Calu3 (cell line): ENCODE measurements around the gene SESTD1. TPM values are rescaled to one million over a fixed set of nuclear protein-coding genes. Genes with fewer than 3 reads are reported as not detected.

ENCODE experiments used
- Bru-seq: library from RNA; stranded (reverse); fragments of 400-500 nt; gene quantifications from one replicate; lab custom pipeline; 2021; lab: Mats Ljungman, UMichigan
- BruChase-seq, 2 experiments: library from RNA; stranded (reverse); fragments of 400-500 nt; gene quantifications; one replicate each; lab custom pipeline; 2021; lab: Mats Ljungman, UMichigan
- BruUV-seq: library from RNA; stranded (reverse); fragments of 400-500 nt; replicated peaks from 2 replicates; lab custom pipeline; 2021; lab: Mats Ljungman, UMichigan
- CTCF ChIA-PET: fragments of 300-600 bp; sonication (Branson Sonifier 250); formaldehyde crosslinking; loops from one replicate; lab custom pipeline; 2022; ENCODE audit warnings: antibody characterized with exemption; lab: Charles Lee
- DNase-seq: peaks from one replicate; pipeline ENCODE4 v3.0.0; 2022
- H3K27ac Mint-ChIP-seq: one replicate; pipeline ENCODE4 v1.8.0; 2022; ENCODE audit warnings: mixed read lengths; ENCODE audit not compliant: unreplicated experiment
- H3K27me3 Mint-ChIP-seq: one replicate; pipeline ENCODE4 v1.8.0; 2022; ENCODE audit warnings: mixed read lengths; ENCODE audit not compliant: unreplicated experiment
- H3K36me3 Mint-ChIP-seq: one replicate; pipeline ENCODE4 v1.8.0; 2022; ENCODE audit warnings: mild to moderate bottlenecking, moderate library complexity, mixed read lengths; ENCODE audit not compliant: insufficient read depth, unreplicated experiment
- H3K4me1 Mint-ChIP-seq: one replicate; pipeline ENCODE4 v1.8.0; 2022; ENCODE audit warnings: mild to moderate bottlenecking, low read depth, mixed read lengths; ENCODE audit not compliant: unreplicated experiment
- H3K4me3 Mint-ChIP-seq: one replicate; pipeline ENCODE4 v1.8.0; 2022; ENCODE audit warnings: mild to moderate bottlenecking, low read depth, moderate library complexity, mixed read lengths; ENCODE audit not compliant: unreplicated experiment
- H3K9me3 Mint-ChIP-seq: one replicate; pipeline ENCODE4 v1.8.0; 2022; ENCODE audit warnings: low read depth, mixed read lengths; ENCODE audit not compliant: unreplicated experiment
- CTCF ChIP-seq: fragments of 200-600 bp; IDR thresholded peaks from one replicate; pipeline ENCODE4 v1.8.0; 2022; ENCODE audit warnings: antibody characterized with exemption; ENCODE audit not compliant: unreplicated experiment
- intact Hi-C: fragments of 100-400 bp; cut with micrococcal nuclease; formaldehyde crosslinking; loops from one replicate; pipeline ENCODE4 v1.10.0; 2022; ENCODE audit not compliant: unreplicated experiment
- long read RNA-seq: library from polyadenylated mRNA; stranded (forward); transcript quantifications from one replicate; pipeline ENCODE4 v2.0.0, GENCODE V29; 2022
- total RNA-seq: library from RNA; stranded (reverse); gene quantifications from 2 replicates; pipeline ENCODE4 v1.2.3, GENCODE V29; 2022

SESTD1 gene
- total RNA-seq: 135 and 145 TPM in 2 replicates
- percentile 96 among the genes with signal in this experiment for Bru-seq, nascent RNA
- BruChase-seq, experiment 1, labeled RNA remaining after a 6-hour chase: percentile 85 among the genes with signal in this experiment
- percentile 88 among the genes with signal in this experiment for BruChase-seq, experiment 2, labeled RNA remaining after a 2-hour chase
- long read RNA-seq, full-length matches to known transcripts: 20 of 31 reads
- long read RNA-seq, partial matches to known transcripts: 2 of 31 reads
- long read RNA-seq, other reads (novel, unspliced or antisense): 9 of 31 reads

GRCh38 chr2:179264368-179265081 is at the start of gene SESTD1:
TSS of gene SESTD1 (minus strand) at chr2:179264832. CDS start at chr2:179191841, 72,991 bp downstream.
- H3K4me1 Mint-ChIP-seq: peaks cover 58% of the 10 kb centered on the region
- TF ChIP-seq CTCF: no peak
- H3K9me3 Mint-ChIP-seq: peaks cover 2% of the 10 kb centered on the region
- BruUV-seq: no TSS peak
- H3K36me3 Mint-ChIP-seq: peaks cover 62% of the 10 kb centered on the region
- CTCF ChIA-PET: no interaction called here
- peak; percentile 84 for DNase-seq
- peak within 1 kb of the TSS; percentile 99 for H3K4me3 Mint-ChIP-seq
- intact Hi-C loops: loop anchor here (5.0 kb wide), 1 partner anchor 37 kb away; no protein-coding TSS in a partner anchor
- H3K27ac Mint-ChIP-seq: peak within 1 kb of the TSS; percentile 95
- no peaks in the 10 kb centered on the region for H3K27me3 Mint-ChIP-seq

- intact Hi-C loops: no loop called here
- Mint-ChIP-seq H3K27ac (no peak overlapping the region), H3K9me3 (peaks cover 6% of the 10 kb centered on the region), H3K4me3 (no peak overlapping the region), H3K36me3 (no peaks in the 10 kb centered on the region), H3K27me3 (no peaks in the 10 kb centered on the region), H3K4me1 (no peaks in the 10 kb centered on the region)
- CTCF ChIA-PET: no interaction called here
- TF ChIP-seq CTCF: no peak
- DNase-seq: no peak
- no TSS peak for BruUV-seq
Measured at GRCh38 chr2:179313057-179313456, 48.4 kb upstream of the SESTD1 start.

GRCh38 chr2:179311101-179311500 is 46.5 kb upstream of the SESTD1 start:
- Mint-ChIP-seq H3K27me3 (no peaks in the 10 kb centered on the region), H3K4me3 (no peak overlapping the region), H3K4me1 (no peaks in the 10 kb centered on the region), H3K27ac (no peak overlapping the region), H3K36me3 (no peaks in the 10 kb centered on the region), H3K9me3 (peaks cover 6% of the 10 kb centered on the region)
- DNase-seq: no peak
- CTCF ChIA-PET: no interaction called here
- TF ChIP-seq CTCF: no peak
- BruUV-seq: no TSS peak
- intact Hi-C loops: no loop called here

- H3K36me3 Mint-ChIP-seq: no peaks in the 10 kb centered on the region
- H3K4me3 Mint-ChIP-seq: no peak overlapping the region
- CTCF ChIA-PET: interaction anchor here (0.6 kb wide), 1 partner anchor 9 kb away, joined by 3 read pairs; no protein-coding TSS in a partner anchor
- H3K9me3 Mint-ChIP-seq: no peaks in the 10 kb centered on the region
- no peak for TF ChIP-seq CTCF
- H3K27ac Mint-ChIP-seq: no peak overlapping the region
- intact Hi-C loops: no loop called here
- H3K27me3 Mint-ChIP-seq: no peaks in the 10 kb centered on the region
- H3K4me1 Mint-ChIP-seq: no peaks in the 10 kb centered on the region
- DNase-seq: no peak
- no TSS peak for BruUV-seq
Measured at GRCh38 chr2:179307616-179308371, 43.2 kb upstream of the SESTD1 start.
